ENCODE results near the gene FAM83B. TPM values are rescaled to one million over a fixed set of nuclear protein-coding genes. Genes with fewer than 3 reads are reported as not detected.

Gene FAM83B
- total and polyA plus RNA-seq, 2 of the 13 experiments (the other 11 are each of a cell fraction or from before 2014, with no cell fraction given), result not detected

- no peak for TF ChIP-seq ZNF276 (CRISPR knock-in tag; IDR thresholded peaks at IDR 0.05; ENCODE audit: low read depth)
- TF ChIP-seq KAT8 (CRISPR knock-in tag; IDR thresholded peaks at IDR 0.05), result no peak
Observed at GRCh38 chr6:54981276-54981609, 134.7 kb downstream of the FAM83B start (continued).

- WGBS (ENCODE audit: low lambda C conversion rate), result 22% methylated on average over 3 of the region's 3 CpGs
- Histone ChIP-seq H3K27ac (ENCODE audit: extremely low read length, insufficient read depth, low read length) (no peak overlapping the region), H3K9me3 (ENCODE audit: low read length) (peaks cover 14% of the 10 kb centered on the region), H3K4me2 (ENCODE audit: low read depth, low read length) (no peak overlapping the region), H2AFZ (ENCODE audit: low read length) (no peak overlapping the region), H3K9ac (ENCODE audit: insufficient read depth, low read depth, low read length) (no peak overlapping the region), H3K79me2 (ENCODE audit: insufficient read depth, low read length) (no peaks in the 10 kb centered on the region), H3K27me3 (ENCODE audit: control insufficient read depth in 1 of 2, insufficient read depth in 2 of 2, low read length in 2 of 2) (no peaks in the 10 kb centered on the region), H4K20me1 (ENCODE audit: insufficient read depth, low read length) (no peaks in the 10 kb centered on the region), H3K4me3 (replicated peaks in 1 of 3; ENCODE audit: insufficient read depth in 1 of 3, low read depth in 2 of 3, low read length in 3 of 3) (no peak overlapping the region), H3K4me1 (ENCODE audit: insufficient read depth, low read length) (no peaks in the 10 kb centered on the region), H3K36me3 (replicated peaks in 1 of 2; ENCODE audit: control insufficient read depth in 1 of 2, insufficient read depth in 2 of 2, low read length in 2 of 2) (no peaks in the 10 kb centered on the region)
- ChIA-PET CTCF (ENCODE audit: low intra/inter-chr PET ratio, low total read pairs) (no interaction called here), POLR2A (no interaction called here)
- in situ Hi-C loops (cut with HindIII; ENCODE audit: extremely low pct_ligation_motif_present, low pct_unique_long_range_greater_than_20kb), result no loop called here
- DNase-seq (ENCODE audit: low spot score), result no peak
- BruUV-seq (replicated peaks), result no TSS peak
- ATAC-seq, result no peak
- intact Hi-C loops (cut with micrococcal nuclease; ENCODE audit: unreplicated experiment), result loop anchor here (5.0 kb wide), 1 partner anchor 44 kb away; no protein-coding TSS in a partner anchor
- TF ChIP-seq NFE2L2 (IDR thresholded peaks at IDR 0.05; ENCODE audit: low read length) (no peak), REL (CRISPR knock-in tag; conservative IDR thresholded peaks at IDR 0.05) (no peak), ATM (IDR thresholded peaks at IDR 0.05; ENCODE audit: borderline replicate concordance) (no peak), SOX5 (CRISPR knock-in tag; IDR thresholded peaks at IDR 0.05; ENCODE audit: borderline replicate concordance) (no peak), TOPORS (CRISPR knock-in tag; IDR thresholded peaks at IDR 0.05) (no peak)
- FAIRE-seq, result no peak
Observed at GRCh38 chr6:54981647-54982046, 135.1 kb downstream of the FAM83B start.

Data from HepG2 (cell line).